ENCODE measurements around the gene TMEM120A. TPM values are rescaled to one million over a fixed set of nuclear protein-coding genes. Genes with fewer than 3 reads are reported as not detected.

Gene TMEM120A
- total RNA-seq, 4 donors from 2014 or later: 57.6 to 119 (median 92.0) TPM

DNA sequence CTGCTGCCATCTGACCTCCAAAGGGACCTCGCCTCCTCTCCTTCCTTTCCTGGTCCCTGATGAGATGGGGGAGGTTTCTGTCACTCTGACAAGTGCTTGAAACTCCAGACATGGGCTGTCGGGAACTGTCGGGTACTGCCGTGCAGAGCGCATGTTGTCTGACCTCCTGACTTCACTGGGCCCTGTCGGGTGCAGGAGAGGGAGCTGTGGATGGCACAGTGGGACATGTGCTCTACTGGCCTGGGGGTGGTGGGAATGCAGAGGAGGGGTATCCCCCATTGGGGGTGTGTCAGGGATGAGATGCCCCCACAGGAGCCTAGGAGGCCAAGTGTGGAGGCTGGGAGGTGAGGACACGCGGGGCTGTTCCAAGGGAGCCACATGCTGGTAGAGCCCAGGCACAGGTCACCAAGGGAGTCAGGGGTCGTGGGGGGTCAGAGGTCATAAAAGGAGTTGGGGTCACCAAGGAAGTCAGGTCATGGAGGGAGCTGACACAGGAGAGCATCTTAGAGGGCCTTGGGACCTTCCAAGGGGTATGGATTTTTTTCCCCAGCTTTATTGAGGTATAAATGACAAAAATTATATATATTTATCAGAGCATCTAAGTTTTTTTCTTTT is 30.9 kb downstream of the TMEM120A start:
- Histone ChIP-seq H3K4me3 (no peak overlapping the region), H3K27ac (peak overlapping the region; percentile 10 to 52 (median 46)), H3K36me3 (no peaks in the 10 kb centered on the region), H3K4me1 (peaks cover 19 to 39% (median 26%) of the 10 kb centered on the region in 4 donors), H3K9me3 (no peaks in the 10 kb centered on the region), H3K27me3 (no peaks in the 10 kb centered on the region)
- in situ Hi-C loops (cut with MboI; ENCODE audit: low pct_ligation_motif_present in 1 of 4, low pct_unique_long_range_greater_than_20kb in 1 of 4, low sequenced_read_pairs in 3 of 4): no loop called here
- WGBS, 2 donors (ENCODE audit: low coverage in 1 of 2): 89 to 96% methylated on average over 3 to 9 of the region's 9 CpGs
- no peak for TF ChIP-seq EP300 (IDR thresholded peaks at IDR 0.05; ENCODE audit: low read depth)
- no peak for TF ChIP-seq CTCF (IDR thresholded peaks at IDR 0.05)
- TF ChIP-seq POLR2AphosphoS5 (IDR thresholded peaks at IDR 0.05): no peak
- no peak for TF ChIP-seq POLR2A (IDR thresholded peaks at IDR 0.05)
- DNase-seq: no peak
- intact Hi-C loops (cut with DNase I; ENCODE audit: low total_unique reads): loop anchor here (10.0 kb wide), 1 partner anchor 49 kb away; the partner anchor contains the start of gene POR

- peak overlapping the region; percentile 10 to 52 (median 49) for H3K27ac ChIP-seq
- H3K9me3 ChIP-seq: no peaks in the 10 kb centered on the region
- in situ Hi-C loops (cut with MboI; ENCODE audit: low pct_ligation_motif_present in 1 of 4, low pct_unique_long_range_greater_than_20kb in 1 of 4, low sequenced_read_pairs in 3 of 4): no loop called here
Observed at GRCh38 chr7:75962607-75963380, 31.6 kb downstream of the TMEM120A start.

GRCh38 chr7:75961218-75961617 is 33.2 kb downstream of the TMEM120A start:
- Histone ChIP-seq H3K4me3 (no peak overlapping the region), H3K27me3 (no peaks in the 10 kb centered on the region), H3K27ac (no peak overlapping the region), H3K36me3 (no peaks in the 10 kb centered on the region), H3K9me3 (no peaks in the 10 kb centered on the region), H3K4me1 (peaks cover 18 to 41% (median 27%) of the 10 kb centered on the region in 4 donors)
- in situ Hi-C loops (cut with MboI; ENCODE audit: low pct_ligation_motif_present in 1 of 4, low pct_unique_long_range_greater_than_20kb in 1 of 4, low sequenced_read_pairs in 3 of 4) (no loop called here), intact Hi-C loops (cut with DNase I; ENCODE audit: low total_unique reads) (loop anchor here (10.0 kb wide), 1 partner anchor 46 kb away; the partner anchor contains the start of gene POR)
- DNase-seq: no peak
- 95 to 96% methylated on average over 7 of the region's 7 CpGs for WGBS, 2 donors (ENCODE audit: low coverage in 1 of 2)
- no peak for TF ChIP-seq POLR2A (IDR thresholded peaks at IDR 0.05)
- no peak for TF ChIP-seq EP300 (IDR thresholded peaks at IDR 0.05; ENCODE audit: low read depth)
- TF ChIP-seq CTCF (IDR thresholded peaks at IDR 0.05): no peak
- no peak for TF ChIP-seq POLR2AphosphoS5 (IDR thresholded peaks at IDR 0.05)

More at GRCh38 chr7:75962607-75963380, 31.6 kb downstream of the TMEM120A start:
- no peak for TF ChIP-seq POLR2A (IDR thresholded peaks at IDR 0.05)
- Histone ChIP-seq H3K4me1 (peaks cover 20 to 39% (median 25%) of the 10 kb centered on the region in 4 donors), H3K4me3 (no peak overlapping the region), H3K27me3 (no peaks in the 10 kb centered on the region), H3K36me3 (no peaks in the 10 kb centered on the region)
- DNase-seq: no peak
- intact Hi-C loops (cut with DNase I; ENCODE audit: low total_unique reads): loop anchor here (10.0 kb wide), 1 partner anchor 48 kb away; the partner anchor contains the start of gene POR
- WGBS, 2 donors (ENCODE audit: low coverage in 1 of 2): 65 to 73% methylated on average over 13 to 18 of the region's 18 CpGs

DNA sequence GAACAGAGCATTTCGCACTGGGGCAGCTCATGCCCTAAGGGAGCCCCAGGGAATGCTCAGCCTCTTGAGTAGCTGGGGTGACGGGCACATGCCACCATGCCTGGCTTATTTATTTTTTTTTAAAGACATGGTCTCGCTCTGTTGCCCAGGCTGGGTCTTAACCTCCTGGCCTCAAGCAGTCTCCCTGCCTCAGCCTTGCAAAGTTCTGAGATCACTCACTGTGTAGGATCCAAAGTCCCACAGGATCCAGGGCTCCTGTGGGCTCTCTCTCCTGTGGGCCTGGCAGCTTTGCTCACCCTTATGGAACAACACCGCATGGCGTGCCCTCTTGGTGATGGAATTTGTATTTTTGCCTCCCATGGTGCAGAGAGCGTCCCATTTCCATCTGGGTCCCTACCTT is 34.0 kb downstream of the TMEM120A start:
- WGBS, 2 donors (ENCODE audit: low coverage in 1 of 2): 95 to 100% methylated on average over 1 to 6 of the region's 6 CpGs
- in situ Hi-C loops (cut with MboI; ENCODE audit: low pct_ligation_motif_present in 1 of 4, low pct_unique_long_range_greater_than_20kb in 1 of 4, low sequenced_read_pairs in 3 of 4) (no loop called here), intact Hi-C loops (cut with DNase I; ENCODE audit: low total_unique reads) (loop anchor here (10.0 kb wide), 1 partner anchor 46 kb away; the partner anchor contains the start of gene POR)
- no peaks in the 10 kb centered on the region for H3K27me3 ChIP-seq
- no peaks in the 10 kb centered on the region for H3K9me3 ChIP-seq
- H3K4me3 ChIP-seq: no peak overlapping the region
- H3K27ac ChIP-seq: no peak overlapping the region
- TF ChIP-seq POLR2A (IDR thresholded peaks at IDR 0.05): no peak
- TF ChIP-seq POLR2AphosphoS5 (IDR thresholded peaks at IDR 0.05): no peak
- no peak for TF ChIP-seq CTCF (IDR thresholded peaks at IDR 0.05)
- TF ChIP-seq EP300 (IDR thresholded peaks at IDR 0.05; ENCODE audit: low read depth): no peak
- peaks cover 0 to 1% (median 0%) of the 10 kb centered on the region in 4 donors for H3K36me3 ChIP-seq
- H3K4me1 ChIP-seq: peaks cover 11 to 35% (median 23%) of the 10 kb centered on the region in 4 donors
- DNase-seq: no peak
